Neuronal stem cell (in vitro differentiated cells): ENCODE data around the gene CREB3L2.
"Not testable (repeated sequence)": the region's sequence is repeated elsewhere in the genome, so short reads cannot be mapped to it uniquely, and the experiment has no call there.

Source experiments
- DNase-seq: peaks from one replicate; pipeline ENCODE4 v3.0.0-alpha.2; 2013; ENCODE audit warnings: low spot score
- H2AFZ ChIP-seq: one replicate; pipeline ENCODE4 v1.6.1; 2013; ENCODE audit warnings: mild to moderate bottlenecking, low read length, inconsistent platforms
- H2AK5ac ChIP-seq: 2 replicates; pipeline ENCODE4 v1.6.1; 2013; ENCODE audit warnings: low read depth, mild to moderate bottlenecking, inconsistent platforms, low read length, moderate library complexity, mixed read lengths
- H2BK120ac ChIP-seq: 2 replicates; pipeline ENCODE4 v1.6.1; 2013; ENCODE audit warnings: low read depth, mild to moderate bottlenecking, inconsistent platforms, low read length, moderate library complexity, mixed read lengths
- H2BK12ac ChIP-seq: one replicate; pipeline ENCODE4 v1.6.1; 2013; ENCODE audit warnings: low read length, inconsistent platforms
- H2BK15ac ChIP-seq: 2 replicates; pipeline ENCODE4 v1.6.1; 2013; ENCODE audit warnings: mild to moderate bottlenecking, low read length, inconsistent platforms, mixed read lengths
- H2BK5ac ChIP-seq: one replicate; pipeline ENCODE4 v1.6.1; 2013; ENCODE audit warnings: inconsistent platforms, mild to moderate bottlenecking, low read length, moderate library complexity
- H3K14ac ChIP-seq: one replicate; pipeline ENCODE4 v1.6.1; 2013; ENCODE audit warnings: low read length, inconsistent platforms
- H3K18ac ChIP-seq: 2 replicates; pipeline ENCODE4 v1.6.1; 2013; ENCODE audit warnings: low read length, inconsistent platforms
- H3K23ac ChIP-seq: 2 replicates; pipeline ENCODE4 v1.6.1; 2013; ENCODE audit warnings: low read depth, mild to moderate bottlenecking, mixed read lengths, low read length, inconsistent platforms; ENCODE audit not compliant: poor library complexity
- H3K27ac ChIP-seq: replicated peaks from 3 replicates; pipeline ENCODE4 v1.5.1; 2013; ENCODE audit warnings: low read length, inconsistent platforms
- H3K27me3 ChIP-seq, 3 experiments: 2 replicates each; pipeline ENCODE4 v1.6.1; 2013; ENCODE audit warnings: low read length in 3 of 3, mild to moderate bottlenecking in 2 of 3, inconsistent platforms in 1 of 3, low read depth in 1 of 3, mixed read lengths in 1 of 3, moderate library complexity in 1 of 3; ENCODE audit not compliant: control insufficient read depth in 3 of 3, insufficient read depth in 3 of 3
- H3K36me3 ChIP-seq, 2 donors: replicated peaks in 1 of 2; 2 replicates each; pipeline ENCODE4 v1.6.1; 2013; ENCODE audit warnings: low read length in 2 of 2; ENCODE audit not compliant: control insufficient read depth in 2 of 2, insufficient read depth in 2 of 2
- H3K4ac ChIP-seq: 2 replicates; pipeline ENCODE4 v1.6.1; 2013; ENCODE audit warnings: inconsistent platforms, mild to moderate bottlenecking, low read length, moderate library complexity
- H3K4me1 ChIP-seq, 2 donors: 1 replicate in 1 of 2; 2 replicates in 1 of 2; pipeline ENCODE4 v1.6.1; 2013; ENCODE audit warnings: low read length in 2 of 2, low read depth in 1 of 2; ENCODE audit not compliant: control insufficient read depth in 2 of 2, insufficient read depth in 1 of 2
- H3K4me2 ChIP-seq: one replicate; pipeline ENCODE4 v1.6.1; 2013; ENCODE audit warnings: mild to moderate bottlenecking, low read length, inconsistent platforms; ENCODE audit not compliant: insufficient read depth, poor library complexity, severe bottlenecking
- H3K4me3 ChIP-seq, 2 donors: 2 replicates each; pipeline ENCODE4 v1.5.1; 2013; ENCODE audit warnings: low read length in 2 of 2, mild to moderate bottlenecking in 2 of 2, inconsistent platforms in 1 of 2, moderate library complexity in 1 of 2
- H3K79me1 ChIP-seq: one replicate; pipeline ENCODE4 v1.6.1; 2013; ENCODE audit warnings: low read depth, mild to moderate bottlenecking, inconsistent platforms, low read length, moderate library complexity
- H3K9ac ChIP-seq: one replicate; pipeline ENCODE4 v1.6.1; 2013; ENCODE audit warnings: mild to moderate bottlenecking, low read depth, low read length, inconsistent platforms; ENCODE audit not compliant: poor library complexity
- H3K9me3 ChIP-seq, 2 donors: replicated peaks in 1 of 2; 2 replicates each; pipeline versions ENCODE3 to v1.6.1; 2013; ENCODE audit warnings: low read length in 2 of 2, mild to moderate bottlenecking in 2 of 2, inconsistent platforms in 1 of 2, low read depth in 1 of 2, mixed read lengths in 1 of 2, moderate library complexity in 1 of 2; ENCODE audit not compliant: control insufficient read depth in 2 of 2, insufficient read depth in 1 of 2
- H4K8ac ChIP-seq: one replicate; pipeline ENCODE4 v1.6.1; 2013; ENCODE audit warnings: low read depth, mild to moderate bottlenecking, inconsistent platforms, low read length, moderate library complexity
- H4K91ac ChIP-seq: one replicate; pipeline ENCODE4 v1.6.1; 2013; ENCODE audit warnings: low read length, low read depth, mild to moderate bottlenecking, inconsistent platforms; ENCODE audit not compliant: poor library complexity
- WGBS, 2 donors: extraction: QIAGEN DNeasy Blood & Tissue Kit; methylation state at CpG; one replicate each; pipeline ENCODE4 v1.1.7; 2013; ENCODE audit warnings: missing lambda C conversion rate in 2 of 2, mixed read lengths in 1 of 2; ENCODE audit not compliant: insufficient read length in 2 of 2, insufficient replicate concordance in 1 of 2; ENCODE audit errors: extremely low coverage in 2 of 2; 5-methylcytosine and 5-hydroxymethylcytosine counted together

CREB3L2 gene

GRCh38 chr7:137984181-137985041 is 17.5 kb downstream of the CREB3L2 start:
- Histone ChIP-seq H2BK5ac (no peak overlapping the region), H3K14ac (no peak overlapping the region), H3K9me3 (peaks cover 2 to 10% of the 10 kb centered on the region in 2 donors), H2BK15ac (no peak overlapping the region), H3K4me2 (no peak overlapping the region), H2BK12ac (no peak overlapping the region), H3K27me3 (no peaks in the 10 kb centered on the region), H3K36me3 (peaks cover 0 to 3% of the 10 kb centered on the region in 2 donors), H3K23ac (no peak overlapping the region), H2AFZ (no peak overlapping the region), H2BK120ac (no peak overlapping the region), H3K4me1 (peaks cover 2 to 22% of the 10 kb centered on the region in 2 donors), H3K4ac (no peak overlapping the region), H2AK5ac (no peak overlapping the region), H4K91ac (no peak overlapping the region), H3K79me1 (peaks cover 7% of the 10 kb centered on the region), H3K27ac (no peak overlapping the region), H4K8ac (no peak overlapping the region), H3K9ac (no peak overlapping the region), H3K4me3 (no peak overlapping the region), H3K18ac (no peak overlapping the region)
- WGBS, 2 donors = no CpG with 5 or more reads among the region's 11 CpGs
- no peak for DNase-seq

DNA sequence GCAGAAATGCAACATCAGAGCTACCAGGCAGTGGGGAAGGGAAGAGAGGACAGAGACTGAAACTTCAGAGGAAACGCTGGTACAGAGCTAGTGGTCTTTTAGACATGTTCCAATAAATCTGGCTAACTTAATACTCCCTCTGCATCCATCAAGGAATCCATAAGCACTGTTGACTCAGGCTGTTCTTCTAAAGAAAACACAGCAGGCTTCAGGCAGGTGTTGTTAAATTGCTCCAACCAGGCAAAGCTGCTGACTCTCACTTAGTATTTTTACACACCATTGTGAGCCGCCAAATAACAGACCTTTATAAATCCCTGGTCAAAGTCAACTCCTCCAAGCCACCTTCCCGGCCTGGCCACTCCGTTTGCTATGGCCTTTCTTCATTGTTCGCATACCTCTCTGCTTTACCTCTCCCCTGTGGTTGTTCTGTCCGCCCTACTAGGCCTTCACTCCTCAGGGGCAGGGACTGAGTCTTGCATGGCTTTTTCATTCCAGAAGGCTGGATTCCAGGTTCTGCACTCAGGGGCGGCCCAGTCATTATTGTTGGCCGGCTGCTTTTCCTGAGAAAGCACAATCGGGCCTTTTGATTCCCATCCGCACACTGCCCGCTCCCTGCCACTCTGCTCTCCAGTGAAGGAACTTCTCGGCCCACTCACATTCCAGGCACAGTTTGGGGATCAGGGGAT is 18.4 kb downstream of the CREB3L2 start:
- Histone ChIP-seq H2BK120ac (no peak overlapping the region), H3K27ac (no peak overlapping the region)
- no CpG with 5 or more reads among the region's 12 CpGs for WGBS, 2 donors

DNA sequence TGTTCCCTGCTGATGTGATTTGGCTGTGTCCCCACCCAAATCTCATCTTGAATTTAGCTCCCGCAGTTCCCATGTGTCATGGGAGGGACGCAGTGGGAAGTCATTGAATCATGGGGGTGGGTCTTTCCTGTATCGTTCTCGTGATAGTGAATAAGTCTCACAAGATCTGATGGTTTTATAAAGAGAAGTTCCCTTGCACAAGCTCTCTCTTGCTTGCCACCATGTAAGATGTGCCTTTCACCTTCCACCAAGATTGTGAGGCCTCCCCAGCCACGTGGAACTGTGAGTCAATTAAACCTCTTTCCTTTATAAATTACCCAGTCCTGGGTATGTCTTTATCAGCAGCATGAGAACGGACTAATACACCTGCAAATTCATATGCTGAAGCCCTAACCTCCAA is 19.5 kb downstream of the CREB3L2 start:
- H3K79me1 ChIP-seq, DNase-seq, H3K4ac ChIP-seq, H2AK5ac ChIP-seq, H4K91ac ChIP-seq, H3K23ac ChIP-seq, H3K18ac ChIP-seq, H3K4me3 ChIP-seq, H2AFZ ChIP-seq, H2BK15ac ChIP-seq, H3K9me3 ChIP-seq, H3K4me2 ChIP-seq, H3K27me3 ChIP-seq, H2BK12ac ChIP-seq, H2BK5ac ChIP-seq, H3K9ac ChIP-seq, H4K8ac ChIP-seq, H3K27ac ChIP-seq, H3K14ac ChIP-seq, H2BK120ac ChIP-seq, H3K36me3 ChIP-seq: not testable (repeated sequence)
- WGBS, 2 donors = no CpG with 5 or more reads among the region's 6 CpGs
- H3K4me1 ChIP-seq = peaks cover 12 to 27% of the 10 kb centered on the region in 2 donors

More for the DNA sequence above, 18.4 kb downstream of the CREB3L2 start:
- Histone ChIP-seq H3K9me3 (peaks cover 2 to 10% of the 10 kb centered on the region in 2 donors), H3K18ac (no peak overlapping the region), H3K27me3 (no peaks in the 10 kb centered on the region), H3K4ac (no peak overlapping the region), H2AFZ (no peak overlapping the region), H3K4me2 (no peak overlapping the region), H3K14ac (no peak overlapping the region), H4K91ac (no peak overlapping the region), H2BK12ac (no peak overlapping the region), H2AK5ac (no peak overlapping the region), H2BK5ac (no peak overlapping the region), H4K8ac (no peak overlapping the region), H3K4me3 (no peak overlapping the region), H3K79me1 (peaks cover 4% of the 10 kb centered on the region), H3K9ac (no peak overlapping the region), H2BK15ac (no peak overlapping the region), H3K36me3 (peaks cover 0 to 3% of the 10 kb centered on the region in 2 donors), H3K4me1 (peaks cover 6 to 26% of the 10 kb centered on the region in 2 donors), H3K23ac (no peak overlapping the region)
- no peak for DNase-seq

GRCh38 chr7:137981668-137982067 is 20.2 kb downstream of the CREB3L2 start:
- no peak overlapping the region for H3K14ac ChIP-seq
- no peak overlapping the region for H3K23ac ChIP-seq
- peak overlapping the region; percentile 37 for H3K27ac ChIP-seq
- peaks cover 2 to 10% of the 10 kb centered on the region in 2 donors for H3K9me3 ChIP-seq
- DNase-seq = no peak
- H3K4me3 ChIP-seq = no peak overlapping the region
- no peak overlapping the region for H2BK12ac ChIP-seq
- H3K18ac ChIP-seq = no peak overlapping the region
- H3K9ac ChIP-seq = no peak overlapping the region
- H2AFZ ChIP-seq = no peak overlapping the region
- H2BK15ac ChIP-seq = no peak overlapping the region
- H2BK5ac ChIP-seq = no peak overlapping the region
- no peak overlapping the region for H2AK5ac ChIP-seq
- H3K27me3 ChIP-seq = no peaks in the 10 kb centered on the region
- H4K91ac ChIP-seq = no peak overlapping the region
- peaks cover 4% of the 10 kb centered on the region for H3K79me1 ChIP-seq
- H2BK120ac ChIP-seq = no peak overlapping the region
- H3K4ac ChIP-seq = no peak overlapping the region
- H4K8ac ChIP-seq = no peak overlapping the region
- H3K36me3 ChIP-seq = peaks cover 0 to 3% of the 10 kb centered on the region in 2 donors
- WGBS, 2 donors = no CpG with 5 or more reads among the region's 4 CpGs
- H3K4me2 ChIP-seq = no peak overlapping the region
- H3K4me1 ChIP-seq = peaks cover 12 to 29% of the 10 kb centered on the region in 2 donors
